Keratinocyte (primary cell): ENCODE data around the gene GPR37L1. TPM values are rescaled to one million over a fixed set of nuclear protein-coding genes. Genes with fewer than 3 reads are reported as not detected.

ENCODE experiments used
- DNase-seq: peaks from one replicate; pipeline ENCODE4 v3.0.0-alpha.2; 2011; ENCODE audit warnings: low read depth, missing footprints, low spot score
- FAIRE-seq: peaks from 2 replicates; lab custom pipeline; 2011; peaks lifted over from hg19 to GRCh38; lab: Jason Lieb, UNC
- H2AFZ ChIP-seq: 2 replicates; pipeline ENCODE4 v1.6.0; 2012; ENCODE audit warnings: low read length, control low read depth, inconsistent platforms; ENCODE audit not compliant: control insufficient read depth
- H3K27ac ChIP-seq: 2 replicates; pipeline ENCODE4 v1.5.1; 2011; ENCODE audit warnings: low read length; ENCODE audit not compliant: control insufficient read depth, insufficient read depth
- H3K27me3 ChIP-seq: 3 replicates; pipeline ENCODE4 v1.6.0; 2011; ENCODE audit warnings: low read length; ENCODE audit not compliant: control insufficient read depth, insufficient read depth; ENCODE audit errors: extremely low read depth
- H3K36me3 ChIP-seq, 2 experiments: 2 replicates in 1 of 2; 3 replicates in 1 of 2; pipeline ENCODE4 v1.5.1; 2011; ENCODE audit warnings: low read length in 2 of 2, mild to moderate bottlenecking in 1 of 2; ENCODE audit not compliant: control insufficient read depth in 2 of 2, insufficient read depth in 2 of 2; ENCODE audit errors: extremely low read depth in 1 of 2
- H3K4me1 ChIP-seq: 3 replicates; pipeline ENCODE4 v1.5.1; 2011; ENCODE audit warnings: low read length; ENCODE audit not compliant: control insufficient read depth, insufficient read depth; ENCODE audit errors: extremely low read depth
- H3K4me2 ChIP-seq: 3 replicates; pipeline ENCODE4 v1.6.0; 2011; ENCODE audit warnings: low read depth, low read length; ENCODE audit not compliant: control insufficient read depth, insufficient read depth; ENCODE audit errors: extremely low read depth
- H3K4me3 ChIP-seq, 3 experiments: fragments of 200-600 bp in 1 of 3; sonication (generic) in 1 of 3; 2 replicates in 2 of 3; 3 replicates in 1 of 3; pipeline ENCODE4 v1.5.1; 2011 to 2016; ENCODE audit warnings: low read length in 3 of 3, mild to moderate bottlenecking in 3 of 3, control low read depth in 2 of 3, inconsistent platforms in 1 of 3, low read depth in 1 of 3, mixed read lengths in 1 of 3, mixed run types in 1 of 3, moderate library complexity in 1 of 3; ENCODE audit not compliant: control insufficient read depth in 2 of 3, insufficient read depth in 2 of 3; ENCODE audit errors: extremely low read depth in 1 of 3
- H3K79me2 ChIP-seq: 2 replicates; pipeline ENCODE4 v1.6.0; 2012; ENCODE audit warnings: low read length; ENCODE audit not compliant: control insufficient read depth, insufficient read depth
- H3K9ac ChIP-seq: 3 replicates; pipeline ENCODE4 v1.6.0; 2011; ENCODE audit warnings: low read length; ENCODE audit not compliant: control insufficient read depth, insufficient read depth; ENCODE audit errors: extremely low read depth
- H3K9me1 ChIP-seq: 3 replicates; pipeline ENCODE4 v1.6.0; 2011; ENCODE audit warnings: low read length; ENCODE audit not compliant: control insufficient read depth, insufficient read depth; ENCODE audit errors: extremely low read depth
- H3K9me3 ChIP-seq: 2 replicates; pipeline ENCODE4 v1.5.1; 2012; ENCODE audit warnings: low read depth, low read length; ENCODE audit not compliant: control insufficient read depth
- H4K20me1 ChIP-seq: 3 replicates; pipeline ENCODE4 v1.6.0; 2011; ENCODE audit warnings: low read length; ENCODE audit not compliant: control insufficient read depth, insufficient read depth; ENCODE audit errors: extremely low read depth
- EZH2 ChIP-seq: IDR thresholded peaks from one replicate; pipeline ENCODE4 v1.6.1; 2012; ENCODE audit warnings: inconsistent platforms, mild to moderate bottlenecking, low read length, moderate library complexity
- dilution Hi-C: fragments of 300-500 bp; cut with MboI; formaldehyde crosslinking; loops from one replicate; pipeline ENCODE4 v1.7.0; 2020; ENCODE audit warnings: low sequenced_read_pairs; ENCODE audit not compliant: extremely low pct_ligation_motif_present
- polyA plus RNA-seq, 5 experiments: library from polyadenylated mRNA; depleted of rRNA in 3 of 5; stranded (reverse) in 3 of 5; stranded (forward) in 1 of 5; unstranded in 1 of 5; fragments of >200 nt; gene quantifications; 1 replicate in 1 of 5; 2 replicates in 3 of 5; 3 replicates in 1 of 5; pipeline versions ENCODE4 v1.2.1 to v1.2.3, GENCODE V29; 2011 to 2012; ENCODE audit warnings: missing spikeins in 2 of 5, low read depth in 1 of 5, low replicate concordance in 1 of 5
- TF ChIP-seq, protein P1 (sequence below), 3 experiments: IDR thresholded peaks in 1 of 3; conservative IDR thresholded peaks in 1 of 3; optimal IDR thresholded peaks in 1 of 3; 2 replicates in 2 of 3; 3 replicates in 1 of 3; pipeline versions ENCODE3 to v1.5.1; 2011; ENCODE audit warnings: low read length in 3 of 3, mild to moderate bottlenecking in 3 of 3, moderate library complexity in 2 of 3, control low read depth in 1 of 3, inconsistent platforms in 1 of 3; ENCODE audit not compliant: insufficient read depth in 2 of 3; ENCODE audit errors: extremely low read depth in 1 of 3

GPR37L1 gene
- polyA plus RNA-seq, 1 donor (not counting 4 experiments of a cell fraction or from before 2014, with no cell fraction given) = not detected

DNA sequence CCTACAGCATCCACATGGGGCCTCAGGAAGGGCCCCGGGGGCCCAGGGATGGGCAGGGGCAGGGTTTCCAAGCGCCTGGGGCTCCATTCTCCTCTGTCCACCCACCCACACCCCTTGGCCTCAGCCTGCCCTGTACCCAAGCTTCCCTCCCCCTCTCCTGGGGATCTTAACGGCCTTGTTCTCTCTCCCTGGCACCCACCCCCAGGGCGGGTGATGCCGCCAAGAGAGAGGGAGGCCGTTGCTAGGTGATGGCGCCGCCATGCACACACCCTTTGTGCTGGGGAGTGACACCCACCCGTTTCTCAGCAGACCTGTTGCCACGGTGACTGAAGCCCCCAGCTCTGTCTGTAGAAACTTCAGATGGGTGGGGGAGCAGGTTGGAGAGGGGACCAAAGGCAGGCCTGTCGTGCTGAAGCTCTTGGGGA is 7.6 kb downstream of the GPR37L1 start:
- DNase-seq (no peak), FAIRE-seq (no peak)
- Histone ChIP-seq H4K20me1 (peaks cover 11% of the 10 kb centered on the region), H3K36me3 (peaks cover 10 to 23% of the 10 kb centered on the region in 2 experiments), H3K9me3 (no peaks in the 10 kb centered on the region), H3K27me3 (no peaks in the 10 kb centered on the region), H3K9ac (no peak overlapping the region), H2AFZ (no peak overlapping the region), H3K27ac (no peak overlapping the region), H3K4me2 (no peak overlapping the region), H3K79me2 (peaks cover 3% of the 10 kb centered on the region), H3K4me3 (no peak overlapping the region), H3K4me1 (peaks cover 16% of the 10 kb centered on the region), H3K9me1 (no peaks in the 10 kb centered on the region)
- dilution Hi-C loops = no loop called here
- TF ChIP-seq, protein P1, sequence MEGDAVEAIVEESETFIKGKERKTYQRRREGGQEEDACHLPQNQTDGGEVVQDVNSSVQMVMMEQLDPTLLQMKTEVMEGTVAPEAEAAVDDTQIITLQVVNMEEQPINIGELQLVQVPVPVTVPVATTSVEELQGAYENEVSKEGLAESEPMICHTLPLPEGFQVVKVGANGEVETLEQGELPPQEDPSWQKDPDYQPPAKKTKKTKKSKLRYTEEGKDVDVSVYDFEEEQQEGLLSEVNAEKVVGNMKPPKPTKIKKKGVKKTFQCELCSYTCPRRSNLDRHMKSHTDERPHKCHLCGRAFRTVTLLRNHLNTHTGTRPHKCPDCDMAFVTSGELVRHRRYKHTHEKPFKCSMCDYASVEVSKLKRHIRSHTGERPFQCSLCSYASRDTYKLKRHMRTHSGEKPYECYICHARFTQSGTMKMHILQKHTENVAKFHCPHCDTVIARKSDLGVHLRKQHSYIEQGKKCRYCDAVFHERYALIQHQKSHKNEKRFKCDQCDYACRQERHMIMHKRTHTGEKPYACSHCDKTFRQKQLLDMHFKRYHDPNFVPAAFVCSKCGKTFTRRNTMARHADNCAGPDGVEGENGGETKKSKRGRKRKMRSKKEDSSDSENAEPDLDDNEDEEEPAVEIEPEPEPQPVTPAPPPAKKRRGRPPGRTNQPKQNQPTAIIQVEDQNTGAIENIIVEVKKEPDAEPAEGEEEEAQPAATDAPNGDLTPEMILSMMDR (optimal IDR thresholded peaks at IDR 0.05 in 1 of 3, IDR thresholded peaks at IDR 0.05 in 1 of 3, conservative IDR thresholded peaks at IDR 0.05 in 1 of 3; ENCODE audit: extremely low read depth in 1 of 3, insufficient read depth in 2 of 3, low read length in 3 of 3) = no peak
- TF ChIP-seq EZH2 = no peak

GRCh38 chr1:202130816-202131522 is 8.3 kb downstream of the GPR37L1 start:
- TF ChIP-seq, protein P1 (optimal IDR thresholded peaks at IDR 0.05 in 1 of 3, IDR thresholded peaks at IDR 0.05 in 1 of 3, conservative IDR thresholded peaks at IDR 0.05 in 1 of 3; ENCODE audit: extremely low read depth in 1 of 3, insufficient read depth in 2 of 3, low read length in 3 of 3) = no peak
- no peak for TF ChIP-seq EZH2
- no peak overlapping the region for H3K27ac ChIP-seq
- FAIRE-seq = no peak

More at GRCh38 chr1:202130816-202131522, 8.3 kb downstream of the GPR37L1 start:
- H3K27me3 ChIP-seq = no peaks in the 10 kb centered on the region
- H3K9ac ChIP-seq = no peak overlapping the region
- peaks cover 3% of the 10 kb centered on the region for H3K79me2 ChIP-seq
- no peak overlapping the region for H3K4me2 ChIP-seq
- peaks cover 16% of the 10 kb centered on the region for H3K4me1 ChIP-seq
- no peaks in the 10 kb centered on the region for H3K9me3 ChIP-seq
- H3K4me3 ChIP-seq = no peak overlapping the region
- H3K36me3 ChIP-seq = peaks cover 14 to 29% of the 10 kb centered on the region in 2 experiments
- dilution Hi-C loops = no loop called here
- no peak overlapping the region for H2AFZ ChIP-seq
- DNase-seq = no peak
- no peaks in the 10 kb centered on the region for H3K9me1 ChIP-seq
- H4K20me1 ChIP-seq = peaks cover 16% of the 10 kb centered on the region
